ENCODE data around the gene TAF11.
A peak's percentile ranks its signal among the peaks of the same experiment; 100 is the strongest.
"Not testable (repeated sequence)": the region's sequence is repeated elsewhere in the genome, so short reads cannot be mapped to it uniquely, and the experiment has no call there.

The TAF11 gene, protein sequence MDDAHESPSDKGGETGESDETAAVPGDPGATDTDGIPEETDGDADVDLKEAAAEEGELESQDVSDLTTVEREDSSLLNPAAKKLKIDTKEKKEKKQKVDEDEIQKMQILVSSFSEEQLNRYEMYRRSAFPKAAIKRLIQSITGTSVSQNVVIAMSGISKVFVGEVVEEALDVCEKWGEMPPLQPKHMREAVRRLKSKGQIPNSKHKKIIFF

DNA sequence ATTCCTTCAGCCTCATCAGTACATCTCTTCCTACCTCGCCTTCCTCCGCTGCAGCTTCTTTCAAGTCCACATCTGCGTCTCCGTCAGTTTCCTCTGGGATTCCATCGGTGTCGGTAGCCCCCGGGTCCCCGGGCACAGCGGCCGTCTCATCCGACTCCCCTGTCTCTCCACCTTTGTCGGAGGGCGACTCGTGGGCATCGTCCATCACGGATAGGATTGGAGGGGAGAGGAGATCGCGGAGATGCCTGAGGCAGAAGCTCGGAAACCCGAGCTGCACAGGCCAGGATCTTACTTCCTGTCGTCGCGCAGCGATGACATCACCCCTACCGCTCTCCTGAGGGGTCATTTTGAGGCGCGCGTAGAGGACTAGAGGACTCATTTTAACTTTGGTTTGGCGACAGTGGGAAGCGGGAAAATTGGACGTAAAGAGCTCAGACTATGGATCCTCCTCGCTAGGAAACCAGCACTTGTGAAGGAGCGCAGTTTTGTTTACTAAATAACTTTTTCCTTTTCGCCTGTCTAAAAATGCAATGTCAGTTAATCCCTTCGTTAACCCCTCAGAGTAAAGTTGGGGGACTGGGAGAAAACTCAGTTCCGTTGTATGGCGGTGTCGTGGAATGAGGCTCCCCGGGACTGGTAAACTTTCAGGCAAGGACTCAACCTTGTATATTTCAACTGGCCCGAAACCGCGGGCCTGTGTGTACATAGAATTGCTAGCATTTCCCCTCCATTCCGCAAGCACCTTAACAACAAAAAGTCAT is at the start of gene TAF11:
TSS of gene TAF11 (minus strand) at position 290 of the 761 bp plus-strand sequence. CDS start at position 205, 85 bp downstream.
- peak; percentile 83 for DNase-seq

DNA sequence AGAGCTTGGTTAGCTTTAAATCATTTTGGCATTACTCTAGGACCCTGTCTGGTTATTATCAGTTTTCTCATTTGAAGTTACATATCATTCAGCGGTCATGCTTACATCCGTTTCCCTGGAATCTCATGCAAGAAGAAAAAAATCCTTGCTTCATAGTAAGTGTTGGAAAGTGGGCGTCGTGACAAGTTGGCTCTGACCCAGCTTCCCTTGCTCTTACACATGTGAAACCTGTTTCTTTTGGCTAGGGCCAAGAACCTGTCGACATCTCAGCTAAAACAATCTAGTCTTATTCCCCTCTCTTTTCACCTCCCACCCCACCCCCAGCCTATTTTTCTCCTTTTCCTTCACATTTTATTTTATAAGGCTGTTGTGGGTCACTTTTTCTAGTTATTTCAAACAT is 46.7 kb upstream of the TAF11 start:
- DNase-seq: no peak

DNA sequence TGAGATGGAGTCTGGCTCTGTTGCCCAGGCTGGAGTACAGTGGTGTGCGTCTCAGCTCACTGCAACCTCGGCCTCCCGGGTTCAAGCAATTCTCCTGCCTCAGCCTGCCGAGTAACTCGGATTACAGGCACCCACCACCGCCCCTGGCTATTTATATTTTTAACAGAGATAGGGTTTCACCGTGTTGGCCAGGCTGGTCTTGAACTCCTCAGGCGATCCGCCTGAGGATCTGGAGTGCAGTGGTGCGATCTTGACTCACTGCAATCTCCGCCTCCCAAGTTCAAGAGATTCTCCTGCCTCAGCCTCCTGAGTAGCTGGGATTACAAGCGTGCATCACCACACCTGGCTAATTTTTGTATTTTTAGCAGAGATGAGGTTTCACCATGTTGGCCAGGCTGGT is 44.4 kb upstream of the TAF11 start:
- DNase-seq: not testable (repeated sequence)

DNA sequence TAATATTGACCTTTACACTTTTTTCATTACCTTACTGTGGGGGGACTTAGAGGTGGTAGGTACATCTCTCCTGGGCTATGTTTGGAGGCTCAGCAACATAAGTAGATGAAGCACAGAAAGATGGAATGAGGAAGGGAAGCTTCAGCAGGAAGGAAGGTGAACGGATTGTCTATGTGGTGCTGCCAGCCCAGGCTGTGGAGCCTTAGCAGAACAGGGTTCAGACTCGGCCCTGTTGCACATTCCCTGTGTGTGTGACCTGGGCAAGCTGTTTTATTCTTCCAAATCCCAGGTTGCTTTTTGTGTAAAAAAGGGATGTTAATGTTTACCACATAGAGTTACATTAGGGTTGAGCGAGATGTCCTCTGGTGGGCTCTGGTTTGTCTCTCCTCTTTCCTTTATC is 42.4 kb upstream of the TAF11 start:
- DNase-seq: no peak

DNA sequence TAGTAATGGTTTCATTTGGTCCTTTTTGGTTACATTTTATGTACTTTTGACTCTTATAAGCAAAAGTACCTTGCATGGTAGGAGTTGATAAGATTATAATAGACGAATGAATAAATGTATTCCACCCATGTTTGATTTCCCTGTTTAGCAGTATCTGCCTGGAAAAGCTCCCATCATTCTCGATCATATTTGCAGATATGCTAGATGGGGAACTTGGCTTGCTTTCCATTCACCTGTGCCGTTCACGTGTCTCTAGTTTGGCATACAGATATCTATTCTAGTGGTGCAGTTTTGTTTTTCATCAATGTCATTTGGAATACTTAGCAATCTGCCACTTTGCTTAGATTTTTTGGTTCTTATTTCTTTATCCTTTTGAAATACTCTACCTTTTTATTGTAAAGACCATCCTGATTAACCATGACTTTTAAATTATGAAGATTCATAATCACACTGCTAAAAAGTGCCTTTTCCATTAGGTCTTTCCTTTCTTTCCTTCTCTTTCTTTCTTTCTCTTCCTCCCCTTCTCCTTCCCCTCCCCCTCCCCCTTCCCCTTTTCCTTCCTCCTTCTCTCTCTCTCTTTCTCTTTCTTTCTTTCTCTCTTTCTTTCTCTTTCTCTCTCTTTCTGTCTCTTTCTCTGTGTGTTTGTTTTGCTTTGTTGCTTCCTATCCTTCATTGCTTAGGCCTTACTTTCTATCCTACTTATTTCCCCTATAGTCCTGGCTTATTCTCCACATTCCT is 41.6 kb upstream of the TAF11 start:
- no peak for DNase-seq

DNA sequence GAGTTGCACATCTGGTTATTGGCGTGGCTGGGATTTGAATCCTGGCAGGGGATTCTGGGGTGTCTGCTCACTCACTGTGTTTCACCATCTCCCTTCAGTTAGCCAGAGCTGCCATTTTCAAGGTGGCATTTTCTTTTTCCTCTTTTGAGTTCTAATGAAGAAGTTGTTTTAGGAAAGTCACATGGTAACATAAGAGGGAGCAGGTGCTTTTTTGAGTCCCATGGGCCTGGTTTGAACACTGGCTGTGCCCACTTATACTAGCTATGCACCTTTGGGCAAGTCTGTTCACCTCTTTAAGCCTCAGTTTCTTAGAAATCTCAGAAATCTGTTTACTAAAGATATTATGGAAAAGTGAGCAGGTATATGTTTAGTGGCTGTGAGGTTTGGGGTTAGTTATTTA is 40.9 kb upstream of the TAF11 start:
- DNase-seq: no peak

DNA sequence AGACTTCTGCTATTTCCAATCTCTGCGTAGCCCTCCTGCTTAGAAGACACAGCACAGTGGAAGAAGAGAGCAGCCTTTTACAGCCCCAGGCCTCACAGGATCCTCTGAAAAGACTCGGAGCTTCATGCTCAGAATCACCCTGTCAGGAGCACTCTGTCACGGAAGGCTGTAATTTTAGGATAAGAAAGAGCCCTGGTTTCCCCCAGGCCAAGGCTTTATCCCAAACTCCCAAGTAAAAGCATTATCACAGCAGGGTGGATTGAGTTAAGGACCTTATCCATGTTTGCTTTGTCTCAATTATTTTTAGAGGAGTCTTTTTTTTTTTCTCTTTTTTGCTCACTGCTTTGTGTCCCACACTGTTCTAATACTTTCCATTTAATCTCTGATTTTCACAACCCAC is 40.4 kb upstream of the TAF11 start:
- DNase-seq: no peak

DNA sequence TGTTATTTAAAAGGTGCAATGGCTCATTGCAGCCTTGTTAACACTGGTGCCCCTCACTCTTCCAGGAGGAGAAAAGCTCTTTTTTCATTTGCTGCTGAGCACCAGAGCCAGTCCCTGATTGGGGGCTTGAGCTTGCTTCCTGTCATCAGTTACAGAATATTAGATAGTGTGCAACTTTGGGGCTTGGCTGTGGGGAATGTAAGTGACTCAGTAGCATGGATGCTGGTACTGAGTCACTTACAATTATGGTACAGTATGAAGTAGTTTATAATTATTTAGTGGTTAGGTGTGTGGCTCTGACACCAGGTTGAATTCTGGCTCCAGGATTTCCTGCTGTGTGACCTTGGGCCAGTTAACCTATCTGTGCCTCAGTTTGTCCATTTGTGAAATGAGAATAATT is 38.8 kb upstream of the TAF11 start:
- DNase-seq: no peak

DNA sequence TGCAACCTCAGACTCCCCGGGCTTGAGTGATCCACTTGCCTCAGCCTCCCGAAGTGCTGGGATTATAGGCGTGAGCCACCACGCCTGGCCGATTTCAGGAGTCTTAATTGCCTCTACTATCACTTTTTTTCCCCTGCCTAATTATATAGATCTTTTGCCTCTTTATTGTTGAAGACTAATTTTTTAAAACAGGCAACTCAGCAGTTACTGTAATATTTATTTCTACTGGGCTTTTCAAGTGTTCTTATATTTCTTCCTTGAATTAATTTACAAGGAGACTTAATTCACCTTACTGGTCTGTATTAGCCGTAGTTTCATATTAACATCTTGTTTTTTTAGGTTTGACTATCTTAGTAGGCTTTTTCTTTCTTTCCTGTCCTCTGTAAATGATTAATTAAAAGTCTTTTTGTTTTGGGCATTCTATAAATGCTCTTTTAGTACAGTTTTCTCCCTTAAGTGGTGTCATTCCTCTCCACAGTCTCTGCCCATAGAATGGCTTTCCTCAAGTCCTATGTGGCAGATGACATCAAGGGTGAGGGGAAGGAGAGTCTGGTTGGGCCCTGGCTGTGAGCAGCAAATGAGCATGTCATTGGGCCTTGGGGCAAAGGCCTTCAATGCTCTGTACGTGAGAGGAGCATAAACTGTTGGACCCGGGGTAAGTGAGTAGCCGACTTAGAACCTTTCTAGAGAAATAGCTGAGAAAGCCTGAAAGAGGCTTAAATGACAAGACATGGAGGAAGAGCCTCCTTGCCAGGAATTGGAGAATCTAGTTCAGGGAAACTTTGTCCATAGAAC is 37.2 kb upstream of the TAF11 start:
- no peak for DNase-seq

DNA sequence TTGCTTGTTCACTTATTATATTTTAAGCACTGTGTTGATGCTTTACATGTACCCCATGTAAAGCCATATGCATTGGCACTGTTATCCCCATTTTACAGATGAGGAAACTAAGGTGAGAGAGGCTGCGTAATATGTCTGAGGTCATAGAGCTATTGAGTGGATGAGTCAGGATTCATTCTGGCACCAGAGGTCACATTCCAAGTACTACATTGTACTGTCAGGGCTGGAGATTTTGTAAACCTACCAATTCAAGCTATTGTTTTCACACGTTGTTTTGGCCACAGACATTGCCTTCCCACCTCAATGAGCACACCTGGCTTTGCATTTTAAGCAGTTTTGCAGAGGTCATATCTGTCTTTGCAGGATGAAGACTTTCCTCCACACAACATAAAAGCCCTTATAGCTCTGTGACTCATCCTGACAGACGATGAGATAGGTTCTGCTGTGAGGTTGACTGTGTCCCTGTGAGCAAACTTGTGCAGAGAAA is 34.4 kb upstream of the TAF11 start:
- no peak for DNase-seq

DNA sequence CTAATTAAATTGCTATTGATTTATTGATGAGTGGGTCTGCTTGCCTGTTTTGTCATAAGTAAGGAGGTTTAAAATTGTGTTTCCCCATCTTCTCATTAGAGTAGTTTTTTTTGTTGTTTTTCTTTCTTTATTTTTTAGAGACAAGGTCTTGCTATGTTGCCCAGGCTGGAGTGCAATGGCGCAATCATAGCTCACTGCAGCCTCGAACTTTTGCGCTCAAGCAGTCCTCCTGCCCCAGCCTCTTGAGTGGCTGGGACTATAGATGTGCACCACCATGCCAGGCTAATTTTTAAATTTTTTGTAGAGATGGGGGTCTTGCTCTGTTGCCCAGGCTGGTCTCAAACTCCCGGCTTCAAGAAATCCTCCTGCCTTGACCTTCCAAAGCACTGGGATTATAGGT is 32.3 kb upstream of the TAF11 start:
- no peak for DNase-seq

DNA sequence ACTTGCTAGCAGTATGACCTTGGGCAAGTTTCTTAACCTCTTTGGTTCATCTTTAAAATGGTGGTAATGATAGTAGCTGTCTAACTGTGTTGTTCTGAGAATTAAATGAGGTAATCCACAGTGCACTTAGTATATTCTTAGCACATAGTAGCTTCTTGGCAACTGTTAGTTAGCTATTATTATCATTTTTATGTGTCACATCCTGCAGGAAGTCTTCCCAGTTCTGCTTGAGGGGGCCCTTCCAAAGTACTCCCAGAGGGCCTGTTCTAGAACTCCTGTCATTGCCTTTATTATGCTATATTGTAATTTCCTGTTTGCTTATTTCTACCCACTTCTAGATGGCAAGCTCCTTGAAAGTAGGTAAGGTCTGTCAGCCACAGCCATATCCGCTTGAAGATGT is 31.8 kb upstream of the TAF11 start:
- no peak for DNase-seq

DNA sequence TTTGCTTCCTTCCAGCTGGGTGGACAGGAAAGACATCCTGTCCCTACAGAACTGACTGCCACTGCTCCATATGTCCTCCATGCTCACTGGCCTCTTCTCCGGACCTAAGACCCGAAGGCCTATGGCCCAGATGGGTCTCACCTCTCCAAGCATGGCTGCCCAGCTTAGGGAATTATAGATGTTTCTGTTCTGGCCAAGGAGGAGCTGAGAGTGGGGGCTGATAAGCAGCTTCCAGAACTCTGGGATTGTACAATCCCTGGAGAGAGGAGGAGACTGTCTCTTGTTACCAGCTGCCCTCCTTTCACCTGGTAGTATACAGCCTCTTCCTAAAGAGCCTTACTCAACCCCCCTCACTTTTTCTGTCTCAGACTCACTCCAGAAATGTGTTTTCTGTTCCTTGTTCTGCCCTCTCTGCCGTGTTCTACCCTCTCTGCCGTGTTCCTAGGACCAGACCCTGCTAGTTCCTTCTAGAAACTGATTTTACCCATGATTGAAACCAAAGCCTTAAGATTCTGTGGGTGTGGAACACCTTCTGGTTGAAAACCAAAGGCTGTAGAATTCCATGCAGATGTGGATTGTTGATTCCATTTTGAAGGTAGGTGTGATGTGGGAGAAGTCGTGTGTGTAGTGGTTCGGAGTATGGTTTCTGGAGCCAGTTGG is 29.9 kb upstream of the TAF11 start:
- no peak for DNase-seq

DNA sequence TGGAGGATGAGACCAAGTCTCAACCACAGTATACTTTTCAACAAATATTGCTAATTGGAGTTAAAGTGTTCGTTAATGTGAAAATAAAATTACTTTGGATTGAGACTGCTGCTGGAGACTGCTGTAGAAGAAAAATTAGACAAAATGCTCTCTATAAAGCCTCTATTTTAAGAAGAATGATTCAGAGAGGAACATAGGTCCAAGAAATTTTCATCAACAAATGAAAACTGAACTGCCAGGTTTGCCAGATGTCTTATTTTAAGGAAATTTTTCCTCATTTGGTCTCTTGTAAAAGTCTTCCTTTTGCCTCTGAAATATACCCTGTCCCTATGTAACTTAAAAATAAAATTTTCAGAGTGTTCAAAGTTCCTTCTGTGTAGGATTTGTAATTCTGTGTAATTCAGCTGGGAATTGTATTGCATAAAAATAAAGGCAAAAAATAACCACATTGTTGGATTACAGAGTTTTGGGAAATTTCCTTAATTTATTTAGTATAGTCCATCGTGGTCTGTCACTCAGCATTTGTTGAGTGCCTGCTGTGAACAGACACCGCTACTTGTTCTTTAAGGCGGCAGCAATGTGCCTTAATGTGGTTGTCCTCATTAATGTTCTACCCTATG is 28.6 kb upstream of the TAF11 start:
- DNase-seq: no peak

DNA sequence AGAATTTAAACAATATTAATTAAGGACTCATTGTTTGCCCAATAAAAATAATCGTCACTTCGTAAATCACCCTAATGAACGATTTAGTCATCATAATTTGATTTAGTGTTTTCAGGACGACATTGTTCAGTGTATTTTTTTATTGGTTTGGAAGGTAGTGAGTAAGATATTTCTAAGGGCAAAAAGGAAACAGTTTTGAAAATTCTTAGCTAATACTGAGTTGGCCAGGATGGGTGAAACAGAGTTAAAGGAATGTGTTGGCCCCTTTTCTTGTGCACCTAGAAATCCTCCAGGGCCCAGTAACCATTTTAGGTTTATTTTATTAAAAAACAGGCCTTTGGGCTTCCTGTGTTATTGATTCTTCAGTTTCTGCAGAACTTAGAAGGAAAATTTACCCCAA is 26.5 kb upstream of the TAF11 start:
- DNase-seq: no peak

DNA sequence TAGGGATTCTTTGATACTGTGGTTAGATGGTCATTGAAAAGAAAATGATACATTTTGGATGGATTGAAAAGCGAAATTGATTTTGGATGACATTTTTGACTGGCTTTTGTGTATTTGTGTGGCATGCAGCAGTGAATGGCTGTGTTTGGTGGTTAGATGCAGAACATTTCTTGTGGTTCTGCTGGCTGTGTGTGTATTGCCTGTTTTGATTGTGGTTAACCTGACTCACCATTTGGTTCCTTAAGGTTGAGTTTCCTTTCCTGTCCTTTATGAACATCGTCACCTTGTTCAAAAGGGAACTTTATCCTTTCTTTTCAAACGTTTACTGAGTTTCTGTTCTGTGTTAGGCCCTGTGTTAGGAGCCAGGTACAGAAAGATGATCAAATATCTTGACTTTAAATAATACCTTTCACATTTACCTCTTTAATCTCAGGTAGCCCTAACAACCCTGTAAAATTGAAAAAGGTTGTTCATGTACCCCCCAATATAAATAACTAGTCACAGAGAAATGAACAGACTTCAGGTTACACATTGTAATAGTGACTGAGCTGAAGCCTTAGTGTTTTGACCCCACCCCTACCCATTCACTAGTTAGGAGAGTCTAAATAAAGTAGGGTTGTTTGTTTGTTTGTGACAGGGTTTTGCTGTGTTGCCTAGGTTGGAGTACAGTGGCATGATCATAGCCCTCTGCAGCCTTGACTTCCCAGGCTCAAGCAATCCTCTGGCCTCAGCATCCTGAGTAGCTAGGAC is 25.0 kb upstream of the TAF11 start:
- DNase-seq: no peak

DNA sequence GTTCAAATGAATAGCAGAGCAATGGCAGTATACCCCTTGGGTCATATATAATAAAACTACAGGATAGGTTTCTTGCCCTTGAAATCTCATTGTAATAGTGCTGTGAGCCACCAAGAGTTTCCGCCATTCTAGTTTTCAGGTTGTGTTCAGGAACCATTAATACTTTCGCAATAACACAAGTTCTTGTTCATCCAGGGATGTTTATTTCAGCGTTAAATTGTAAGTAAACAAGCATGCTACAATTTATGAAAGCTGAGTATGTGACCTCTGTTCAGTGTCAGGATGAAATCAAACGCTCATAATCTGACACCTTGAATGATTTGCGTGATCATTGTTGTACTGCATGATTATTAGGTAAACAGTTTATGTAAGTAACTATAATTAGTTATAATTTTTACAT is 24.0 kb upstream of the TAF11 start:
- no peak for DNase-seq

DNA sequence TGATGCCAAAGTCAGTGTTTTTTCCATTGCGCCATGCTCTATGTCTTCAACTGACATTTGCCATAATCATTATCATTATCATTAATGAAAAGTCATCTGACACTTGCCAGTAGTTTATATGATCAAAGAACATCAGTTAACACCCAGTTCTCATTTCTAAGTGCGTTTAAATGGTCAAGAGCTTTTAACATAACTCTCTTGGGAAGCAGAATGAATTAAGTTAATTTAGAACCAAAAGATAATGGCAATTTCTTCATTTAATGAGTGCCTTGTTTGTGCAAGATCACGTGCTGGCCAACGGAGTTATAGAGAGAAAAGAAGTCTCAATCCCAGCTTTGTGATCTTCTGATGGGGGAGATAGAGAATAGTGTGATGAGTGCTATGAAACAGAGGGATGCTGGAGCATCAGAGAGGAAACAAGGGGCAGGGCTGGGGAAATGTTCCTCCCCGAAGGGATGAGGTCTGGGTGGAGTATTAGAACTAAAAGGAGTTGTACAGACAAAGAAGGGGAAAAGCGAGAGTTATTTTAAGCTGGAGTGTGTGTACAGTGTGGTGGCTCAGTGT is 21.6 kb upstream of the TAF11 start:
- DNase-seq: no peak

DNA sequence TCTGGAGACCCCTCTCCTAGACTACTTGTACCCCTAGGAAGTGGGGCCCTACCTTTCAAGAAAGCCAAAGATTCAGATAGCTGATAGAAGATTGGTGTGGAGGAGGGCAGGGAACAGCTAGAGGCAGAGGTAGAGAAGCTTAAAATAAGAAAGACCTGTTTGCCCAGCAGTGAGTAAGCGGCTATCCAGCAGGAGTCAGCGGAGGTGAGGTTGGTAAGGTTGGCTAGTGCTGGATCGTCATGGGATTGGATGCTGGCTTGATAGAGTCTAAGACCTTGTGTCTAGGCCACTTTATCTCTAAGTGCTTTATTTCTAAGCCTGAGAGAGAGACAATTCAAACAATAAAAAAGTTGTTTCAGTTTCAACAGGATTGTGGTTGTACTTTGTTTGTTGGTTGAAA is 20.4 kb upstream of the TAF11 start:
- no peak for DNase-seq

DNA sequence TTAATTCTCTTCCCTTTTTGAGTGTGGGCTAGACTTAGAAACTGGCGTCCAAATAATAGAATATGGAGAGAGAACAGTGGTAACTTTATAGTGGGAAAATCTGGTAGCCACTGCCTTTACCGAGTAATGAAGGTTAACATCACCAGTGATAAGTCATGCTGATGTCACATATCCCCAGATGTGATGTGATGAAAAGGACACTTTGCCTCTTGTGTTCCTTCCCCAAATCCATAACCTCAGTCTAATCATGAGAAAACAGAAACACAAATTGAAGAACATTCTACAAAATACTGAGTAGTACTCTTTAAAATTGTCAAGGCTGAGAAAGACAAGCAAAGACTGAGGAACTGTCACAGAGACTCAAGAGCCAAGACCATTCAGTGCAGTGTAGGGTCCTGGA is 19.0 kb upstream of the TAF11 start:
- DNase-seq: no peak
